HepG2 (cell line): Measurements from ENCODE around the gene RHOV. TPM values are rescaled to one million over a fixed set of nuclear protein-coding genes. Genes with fewer than 3 reads are reported as not detected.
A peak's percentile ranks its signal among the peaks of the same experiment; 100 is the strongest.

Experiments
- AKAP8 ChIP-seq: sonication (generic); formaldehyde crosslinking; IDR thresholded peaks from 2 replicates; pipeline ENCODE4 v1.5.1; 2020; ENCODE audit warnings: mild to moderate bottlenecking, missing genetic modification reagents
- ARID2 ChIP-seq: sonication (generic); formaldehyde crosslinking; IDR thresholded peaks from 2 replicates; pipeline ENCODE4 v1.8.1; 2022; ENCODE audit warnings: mild to moderate bottlenecking, missing genetic modification reagents, borderline replicate concordance
- ATF3 ChIP-seq: sonication (generic); formaldehyde crosslinking; IDR thresholded peaks from 2 replicates; pipeline ENCODE4 v1.4.0; 2020; ENCODE audit warnings: missing genetic modification reagents
- ATF7 ChIP-seq, 2 experiments: fragments of 450-650 bp in 1 of 2; sonication (generic) in 1 of 2; formaldehyde crosslinking in 1 of 2; IDR thresholded peaks; 2 replicates each; pipeline versions ENCODE4 v1.4.0 to v1.6.1; 2016 to 2020; ENCODE audit warnings: antibody characterized with exemption in 1 of 2, mild to moderate bottlenecking in 1 of 2, missing genetic modification reagents in 1 of 2
- BCL6 ChIP-seq: IDR thresholded peaks from 2 replicates; pipeline ENCODE4 v1.6.1; 2016; ENCODE audit warnings: missing genetic modification reagents, missing compliant biosample characterization
- BRF2 ChIP-seq: sonication (generic); formaldehyde crosslinking; IDR thresholded peaks from 2 replicates; pipeline ENCODE4 v1.8.1; 2022; ENCODE audit warnings: mild to moderate bottlenecking, missing genetic modification reagents
- CBFB ChIP-seq: sonication (generic); formaldehyde crosslinking; IDR thresholded peaks from 2 replicates; pipeline ENCODE4 v1.4.0; 2020; ENCODE audit warnings: missing genetic modification reagents
- ELF1 ChIP-seq: sonication (generic); formaldehyde crosslinking; IDR thresholded peaks from 2 replicates; pipeline ENCODE4 v1.4.0; 2020; ENCODE audit warnings: missing genetic modification reagents
- ELF3 ChIP-seq: IDR thresholded peaks from 2 replicates; pipeline ENCODE4 v1.6.1; 2016; ENCODE audit warnings: missing genetic modification reagents, missing compliant biosample characterization
- ETV5 ChIP-seq: IDR thresholded peaks from 2 replicates; pipeline ENCODE4 v1.6.1; 2018; ENCODE audit warnings: missing biosample characterization, missing genetic modification reagents, inconsistent platforms, borderline replicate concordance
- FOXP1 ChIP-seq, 2 experiments: fragments of 450-650 bp in 1 of 2; IDR thresholded peaks; 2 replicates each; pipeline ENCODE4 v1.6.1; 2017 to 2018; ENCODE audit warnings: antibody characterized with exemption in 1 of 2
- GATAD2A ChIP-seq: IDR thresholded peaks from 2 replicates; pipeline ENCODE4 v1.6.1; 2016
- HNRNPL ChIP-seq: fragments of 200-400 bp; formaldehyde crosslinking; IDR thresholded peaks from 2 replicates; pipeline ENCODE4 v1.6.1; 2017; ENCODE audit warnings: mild to moderate bottlenecking, low read depth, low read length
- NONO ChIP-seq, 2 experiments: fragments of 450-650 bp in 1 of 2; sonication (generic) in 1 of 2; formaldehyde crosslinking in 1 of 2; IDR thresholded peaks in 1 of 2; conservative IDR thresholded peaks in 1 of 2; 2 replicates each; pipeline versions ENCODE4 v1.6.1 to v1.8.0; 2017 to 2022; ENCODE audit warnings: mild to moderate bottlenecking in 1 of 2, missing genetic modification reagents in 1 of 2, moderate library complexity in 1 of 2
- NR2F2 ChIP-seq: IDR thresholded peaks from 2 replicates; pipeline ENCODE4 v1.6.1; 2012; ENCODE audit warnings: low read depth, inconsistent platforms, borderline replicate concordance
- SMC3 ChIP-seq: IDR thresholded peaks from 2 replicates; pipeline ENCODE4 v1.6.1; 2011; ENCODE audit warnings: low read length, improper control_type of control experiment
- ZKSCAN8 ChIP-seq: IDR thresholded peaks from 2 replicates; pipeline ENCODE4 v1.6.1; 2016; ENCODE audit warnings: borderline replicate concordance, missing genetic modification reagents, missing compliant biosample characterization
- ZNF256 ChIP-seq: sonication (generic); formaldehyde crosslinking; conservative IDR thresholded peaks from 2 replicates; pipeline ENCODE4 v1.4.0; 2020; ENCODE audit warnings: missing genetic modification reagents
- ZNF460 ChIP-seq: sonication (generic); formaldehyde crosslinking; IDR thresholded peaks from 2 replicates; pipeline ENCODE4 v1.5.1; 2020; ENCODE audit warnings: missing genetic modification reagents, mild to moderate bottlenecking, borderline replicate concordance
- ZNF678 ChIP-seq: sonication (generic); formaldehyde crosslinking; IDR thresholded peaks from 2 replicates; pipeline ENCODE4 v1.4.0; 2020; ENCODE audit warnings: mild to moderate bottlenecking, missing genetic modification reagents
- ZNF704 ChIP-seq: sonication (generic); formaldehyde crosslinking; IDR thresholded peaks from 2 replicates; pipeline ENCODE4 v1.8.1; 2023; ENCODE audit warnings: mild to moderate bottlenecking, inconsistent platforms, moderate library complexity, missing genetic modification reagents, borderline replicate concordance
- polyA plus RNA-seq, 8 experiments: library from polyadenylated mRNA; depleted of rRNA in 3 of 8; stranded (reverse) in 7 of 8; unstranded in 1 of 8; fragments of >200 nt; fragmentation: Illumina TruSeq in 4 of 8; extraction: Trizol in 4 of 8; gene quantifications; 2 replicates each; pipeline versions ENCODE4 v1.2.1 to v1.2.3, GENCODE V29; 2011 to 2016; ENCODE audit warnings: low read depth in 4 of 8, missing spikeins in 1 of 8, mixed read lengths in 1 of 8; ENCODE audit not compliant: insufficient read depth in 1 of 8
- total RNA-seq, 5 experiments: library from RNA; depleted of rRNA; stranded (reverse); fragments of >200 nt; fragmentation: Illumina TruSeq; extraction: Trizol; gene quantifications; 2 replicates each; pipeline ENCODE4 v1.2.3, GENCODE V29; 2016; ENCODE audit warnings: low read depth in 1 of 5
- TF ChIP-seq, protein P1 (sequence below): IDR thresholded peaks from 2 replicates; pipeline ENCODE4 v1.4.0; 2020; ENCODE audit warnings: mild to moderate bottlenecking, missing genetic modification reagents

Gene RHOV
- total and polyA plus RNA-seq, 2 of the 13 experiments (the other 11 are each of a cell fraction or from before 2014, with no cell fraction given) = 0.17 to 0.18 TPM

GRCh38 chr15:40823572-40824343 lies 50.3 kb downstream of the RHOV start (continued):
- TF ChIP-seq ZNF704 (no peak), ELF3 (peak; percentile 41; the same call in 1 of the 2 replicates), AKAP8 (CRISPR knock-in tag) (no peak), HNRNPL (no peak), GATAD2A (CRISPR knock-in tag) (peak; percentile 80), ZKSCAN8 (CRISPR knock-in tag) (peak; percentile 37; the same call in 1 of the 2 replicates), SMC3 (0 out of 2 replicates have a peak, but pooled peaks have one; percentile 8), ETV5 (CRISPR knock-in tag) (no peak), ARID2 (CRISPR knock-in tag) (peak; percentile 42; the same call in 1 of the 2 replicates), ATF3 (peak; percentile 57; the same call in 1 of the 2 replicates), CBFB (CRISPR knock-in tag) (peak; percentile 78; the same call in 1 of the 2 replicates), ZNF256 (CRISPR knock-in tag) (no peak), ZNF460 (no peak), BCL6 (CRISPR knock-in tag) (peak; percentile 71), NR2F2 (no peak), BRF2 (CRISPR knock-in tag) (no peak), ELF1 (CRISPR knock-in tag) (no peak), FOXP1 (IDR thresholded peaks at IDR 0.05) (no peak), FOXP1 (CRISPR knock-in tag; IDR thresholded peaks at IDR 0.05) (peak; percentile 40; the same call in 1 of the 2 replicates), NONO (IDR thresholded peaks at IDR 0.05) (no peak), NONO (CRISPR knock-in tag; conservative IDR thresholded peaks at IDR 0.05) (no peak), ZNF678 (CRISPR knock-in tag) (no peak), ATF7 (IDR thresholded peaks at IDR 0.05) (peak; percentile 24; the same call in 1 of the 2 replicates), ATF7 (CRISPR knock-in tag; IDR thresholded peaks at IDR 0.05) (no peak)
- TF ChIP-seq, protein P1, sequence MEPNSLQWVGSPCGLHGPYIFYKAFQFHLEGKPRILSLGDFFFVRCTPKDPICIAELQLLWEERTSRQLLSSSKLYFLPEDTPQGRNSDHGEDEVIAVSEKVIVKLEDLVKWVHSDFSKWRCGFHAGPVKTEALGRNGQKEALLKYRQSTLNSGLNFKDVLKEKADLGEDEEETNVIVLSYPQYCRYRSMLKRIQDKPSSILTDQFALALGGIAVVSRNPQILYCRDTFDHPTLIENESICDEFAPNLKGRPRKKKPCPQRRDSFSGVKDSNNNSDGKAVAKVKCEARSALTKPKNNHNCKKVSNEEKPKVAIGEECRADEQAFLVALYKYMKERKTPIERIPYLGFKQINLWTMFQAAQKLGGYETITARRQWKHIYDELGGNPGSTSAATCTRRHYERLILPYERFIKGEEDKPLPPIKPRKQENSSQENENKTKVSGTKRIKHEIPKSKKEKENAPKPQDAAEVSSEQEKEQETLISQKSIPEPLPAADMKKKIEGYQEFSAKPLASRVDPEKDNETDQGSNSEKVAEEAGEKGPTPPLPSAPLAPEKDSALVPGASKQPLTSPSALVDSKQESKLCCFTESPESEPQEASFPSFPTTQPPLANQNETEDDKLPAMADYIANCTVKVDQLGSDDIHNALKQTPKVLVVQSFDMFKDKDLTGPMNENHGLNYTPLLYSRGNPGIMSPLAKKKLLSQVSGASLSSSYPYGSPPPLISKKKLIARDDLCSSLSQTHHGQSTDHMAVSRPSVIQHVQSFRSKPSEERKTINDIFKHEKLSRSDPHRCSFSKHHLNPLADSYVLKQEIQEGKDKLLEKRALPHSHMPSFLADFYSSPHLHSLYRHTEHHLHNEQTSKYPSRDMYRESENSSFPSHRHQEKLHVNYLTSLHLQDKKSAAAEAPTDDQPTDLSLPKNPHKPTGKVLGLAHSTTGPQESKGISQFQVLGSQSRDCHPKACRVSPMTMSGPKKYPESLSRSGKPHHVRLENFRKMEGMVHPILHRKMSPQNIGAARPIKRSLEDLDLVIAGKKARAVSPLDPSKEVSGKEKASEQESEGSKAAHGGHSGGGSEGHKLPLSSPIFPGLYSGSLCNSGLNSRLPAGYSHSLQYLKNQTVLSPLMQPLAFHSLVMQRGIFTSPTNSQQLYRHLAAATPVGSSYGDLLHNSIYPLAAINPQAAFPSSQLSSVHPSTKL = peak; percentile 77
